H9 (cell line): ENCODE data around the gene DNAI1. TPM values are rescaled to one million over a fixed set of nuclear protein-coding genes. Genes with fewer than 3 reads are reported as not detected.
"Not testable (repeated sequence)": the region's sequence is repeated elsewhere in the genome, so short reads cannot be mapped to it uniquely, and the experiment has no call there.

ENCODE experiments used
- DNase-seq: peaks from one replicate; pipeline ENCODE4 v3.0.0-alpha.2; 2017
- H2AFZ ChIP-seq: one replicate; pipeline ENCODE4 v1.6.1; 2013; ENCODE audit warnings: mild to moderate bottlenecking, low read length, control low read depth, moderate library complexity
- H2AK5ac ChIP-seq: 2 replicates; pipeline ENCODE4 v1.6.1; 2013; ENCODE audit warnings: low read length, control low read depth, mixed read lengths; ENCODE audit not compliant: insufficient read length
- H2BK120ac ChIP-seq: one replicate; pipeline ENCODE4 v1.6.1; 2013; ENCODE audit warnings: low read depth, mild to moderate bottlenecking, low read length, control low read depth, inconsistent platforms; ENCODE audit not compliant: poor library complexity, severe bottlenecking
- H2BK12ac ChIP-seq: 2 replicates; pipeline ENCODE4 v1.6.1; 2013; ENCODE audit warnings: low read length, control low read depth, mixed read lengths, low read depth; ENCODE audit not compliant: insufficient read length
- H2BK15ac ChIP-seq: 2 replicates; pipeline ENCODE4 v1.6.1; 2013; ENCODE audit warnings: low read depth, low read length, control low read depth
- H2BK20ac ChIP-seq: one replicate; pipeline ENCODE4 v1.6.1; 2013; ENCODE audit warnings: low read depth, mild to moderate bottlenecking, low read length, control low read depth, inconsistent platforms; ENCODE audit not compliant: poor library complexity, severe bottlenecking
- H2BK5ac ChIP-seq: 2 replicates; pipeline ENCODE4 v1.6.1; 2013; ENCODE audit warnings: low read length, control low read depth, mixed read lengths; ENCODE audit not compliant: insufficient read length
- H3K14ac ChIP-seq: 2 replicates; pipeline ENCODE4 v1.6.1; 2013; ENCODE audit warnings: low read length, control low read depth; ENCODE audit not compliant: insufficient read depth
- H3K18ac ChIP-seq: 2 replicates; pipeline ENCODE4 v1.6.1; 2013; ENCODE audit warnings: low read depth, mild to moderate bottlenecking, mixed read lengths, low read length, control low read depth; ENCODE audit not compliant: insufficient read length
- H3K23ac ChIP-seq: 2 replicates; pipeline ENCODE4 v1.6.1; 2013; ENCODE audit warnings: low read length, control low read depth, mixed read lengths, low read depth; ENCODE audit not compliant: insufficient read length
- H3K23me2 ChIP-seq: 2 replicates; pipeline ENCODE4 v1.6.1; 2013; ENCODE audit warnings: low read depth, mild to moderate bottlenecking, mixed read lengths, low read length, control low read depth; ENCODE audit not compliant: insufficient read length, poor library complexity, severe bottlenecking
- H3K27ac ChIP-seq: 2 replicates; pipeline ENCODE4 v1.5.1; 2013; ENCODE audit warnings: low read length, control low read depth, mixed read lengths, low read depth; ENCODE audit not compliant: insufficient read length
- H3K27me3 ChIP-seq: 2 replicates; pipeline ENCODE4 v1.6.1; 2013; ENCODE audit warnings: low read length, control low read depth, inconsistent platforms; ENCODE audit not compliant: insufficient read depth
- H3K4ac ChIP-seq: 2 replicates; pipeline ENCODE4 v1.6.1; 2013; ENCODE audit warnings: low read depth, mild to moderate bottlenecking, control low read depth, inconsistent platforms, low read length, moderate library complexity
- H3K4me1 ChIP-seq: 2 replicates; pipeline ENCODE4 v1.6.1; 2013; ENCODE audit warnings: low read length, control low read depth, inconsistent platforms; ENCODE audit not compliant: insufficient read depth
- H3K4me2 ChIP-seq: 2 replicates; pipeline ENCODE4 v1.6.1; 2013; ENCODE audit warnings: low read length, control low read depth, mixed read lengths; ENCODE audit not compliant: insufficient read length, insufficient read depth
- H3K56ac ChIP-seq: 2 replicates; pipeline ENCODE4 v1.6.1; 2013; ENCODE audit warnings: low read depth, mild to moderate bottlenecking, mixed read lengths, low read length, control low read depth; ENCODE audit not compliant: insufficient read length
- H3K79me1 ChIP-seq: 2 replicates; pipeline ENCODE4 v1.6.1; 2013; ENCODE audit warnings: low read depth, mild to moderate bottlenecking, moderate library complexity, low read length, control low read depth, inconsistent platforms; ENCODE audit not compliant: insufficient read depth, poor library complexity, severe bottlenecking
- H3K79me2 ChIP-seq: 2 replicates; pipeline ENCODE4 v1.6.1; 2013; ENCODE audit warnings: low read length, control low read depth, inconsistent platforms; ENCODE audit not compliant: insufficient read depth
- H3K9ac ChIP-seq: 2 replicates; pipeline ENCODE4 v1.6.1; 2013; ENCODE audit warnings: low read length, control low read depth, mixed read lengths; ENCODE audit not compliant: insufficient read length; ENCODE audit errors: extremely low read depth
- H3K9me3 ChIP-seq: one replicate; pipeline ENCODE4 v1.6.1; 2013; ENCODE audit warnings: low read depth, low read length, inconsistent platforms; ENCODE audit not compliant: control insufficient read depth
- H3T11ph ChIP-seq: one replicate; pipeline ENCODE4 v1.6.1; 2013; ENCODE audit warnings: mild to moderate bottlenecking, low read length, control low read depth, inconsistent platforms
- H4K20me1 ChIP-seq: one replicate; pipeline ENCODE4 v1.6.1; 2013; ENCODE audit not compliant: control insufficient read depth, insufficient read length, insufficient read depth
- H4K5ac ChIP-seq: 2 replicates; pipeline ENCODE4 v1.6.1; 2013; ENCODE audit warnings: low read depth, mild to moderate bottlenecking, mixed read lengths, low read length, control low read depth; ENCODE audit not compliant: insufficient read length
- H4K8ac ChIP-seq: replicated peaks from 2 replicates; pipeline ENCODE4 v1.6.1; 2013; ENCODE audit warnings: low read length, control low read depth, mixed read lengths, low read depth; ENCODE audit not compliant: insufficient read length
- H4K91ac ChIP-seq: 2 replicates; pipeline ENCODE4 v1.6.1; 2013; ENCODE audit warnings: low read depth, mild to moderate bottlenecking, moderate library complexity, mixed read lengths, low read length, control low read depth; ENCODE audit not compliant: insufficient read length
- H3K27ac Mint-ChIP-seq, 3 experiments: 2 replicates in 2 of 3; 3 replicates in 1 of 3; pipeline ENCODE4 v1.8.0; 2020 to 2021; ENCODE audit warnings: mixed read lengths in 3 of 3, mild to moderate bottlenecking in 1 of 3, moderate library complexity in 1 of 3
- H3K27me3 Mint-ChIP-seq: 2 replicates; pipeline ENCODE4 v1.8.0; 2021; ENCODE audit warnings: low read depth, mild to moderate bottlenecking, moderate library complexity, mixed read lengths
- H3K36me3 Mint-ChIP-seq, 3 experiments: 2 replicates in 2 of 3; 3 replicates in 1 of 3; pipeline ENCODE4 v1.8.0; 2020 to 2021; ENCODE audit warnings: low read depth in 3 of 3, mixed read lengths in 3 of 3; ENCODE audit not compliant: insufficient read depth in 1 of 3
- H3K4me1 Mint-ChIP-seq, 2 experiments: 2 replicates each; pipeline ENCODE4 v1.8.0; 2020; ENCODE audit warnings: mixed read lengths in 2 of 2
- H3K4me3 Mint-ChIP-seq, 2 experiments: 2 replicates in 1 of 2; 3 replicates in 1 of 2; pipeline ENCODE4 v1.8.0; 2020 to 2021; ENCODE audit warnings: mild to moderate bottlenecking in 2 of 2, mixed read lengths in 2 of 2, moderate library complexity in 1 of 2
- H3K9me3 Mint-ChIP-seq, 2 experiments: 2 replicates in 1 of 2; 3 replicates in 1 of 2; pipeline ENCODE4 v1.8.0; 2020; ENCODE audit warnings: mild to moderate bottlenecking in 2 of 2, mixed read lengths in 2 of 2, moderate library complexity in 1 of 2
- CTCF ChIP-seq: fragments of 200-600 bp; sonication (generic); conservative IDR thresholded peaks from 3 replicates; pipeline ENCODE4 v1.8.0; 2021; ENCODE audit warnings: antibody characterized with exemption, mild to moderate bottlenecking
- WGBS: extraction: QIAGEN DNeasy Blood & Tissue Kit; methylation state at CpG from one replicate; pipeline ENCODE4 v1.1.7; 2013; ENCODE audit warnings: missing lambda C conversion rate, low lambda C conversion rate, mixed read lengths; ENCODE audit not compliant: insufficient read length; ENCODE audit errors: extremely low coverage; 5-methylcytosine and 5-hydroxymethylcytosine counted together
- total RNA-seq: library from RNA; stranded (reverse); gene quantifications from 2 replicates; pipeline ENCODE4 v1.2.1, GENCODE V29; 2021

Gene DNAI1
- total RNA-seq, 1 experiment from 2014 or later = 0.22 TPM

DNA sequence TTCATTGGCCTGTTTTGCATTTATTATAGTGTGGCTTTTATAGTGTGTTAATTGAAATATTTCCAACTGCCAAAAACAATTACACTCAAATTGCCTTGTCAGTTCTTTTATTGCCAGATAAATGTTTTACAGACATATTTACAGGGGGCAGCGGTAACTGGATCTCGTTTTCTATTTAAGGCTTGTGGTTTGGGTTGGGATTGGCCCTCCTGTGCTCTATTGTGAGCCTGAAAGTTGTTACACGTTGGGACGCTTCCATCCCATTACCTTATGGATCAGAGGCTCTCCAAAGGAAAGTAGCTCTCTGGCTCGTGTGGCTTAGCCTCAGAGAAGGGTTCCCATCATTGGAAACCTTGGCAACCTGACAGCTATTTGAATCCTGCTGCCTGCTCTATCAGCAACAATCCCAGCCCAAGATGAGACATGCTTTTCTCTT, 20.8 kb downstream of the DNAI1 start:
- DNase-seq = no peak
- H4K20me1 ChIP-seq = no peaks in the 10 kb centered on the region
- no peaks in the 10 kb centered on the region for H3K79me1 ChIP-seq
- no peak overlapping the region for H4K91ac ChIP-seq
- Mint-ChIP-seq H3K4me1 (no peaks in the 10 kb centered on the region), H3K36me3 (no peaks in the 10 kb centered on the region; a peak in 1 of 7 replicates), H3K9me3 (0 out of 5 replicates have a peak, but pooled peaks cover 0 to 2% of the 10 kb centered on the region in 2 experiments), H3K27me3 (peaks cover 19% of the 10 kb centered on the region), H3K4me3 (no peak overlapping the region), H3K27ac (no peak overlapping the region)
- no peak overlapping the region for H3K4me2 ChIP-seq
- no peaks in the 10 kb centered on the region for H3K27me3 ChIP-seq
- no peak for TF ChIP-seq CTCF
- no peaks in the 10 kb centered on the region for H3K79me2 ChIP-seq
- no peak overlapping the region for H3K23ac ChIP-seq
- no CpG with 5 or more reads among the region's 5 CpGs for WGBS
- no peak overlapping the region for H2BK120ac ChIP-seq
- no peak overlapping the region for H2BK15ac ChIP-seq
- H4K8ac ChIP-seq = no peak overlapping the region
- H3K4me1 ChIP-seq = no peaks in the 10 kb centered on the region
- no peak overlapping the region for H2AK5ac ChIP-seq
- H3K9ac ChIP-seq = no peak overlapping the region
- H2BK12ac ChIP-seq = no peak overlapping the region
- no peaks in the 10 kb centered on the region for H3K23me2 ChIP-seq
- H3K18ac ChIP-seq = no peak overlapping the region
- H2BK5ac ChIP-seq = no peak overlapping the region
- H3K56ac ChIP-seq = no peak overlapping the region
- H3K9me3 ChIP-seq = no peaks in the 10 kb centered on the region
- no peak overlapping the region for H3K4ac ChIP-seq
- no peak overlapping the region for H2AFZ ChIP-seq
- no peak overlapping the region for H4K5ac ChIP-seq
- no peak overlapping the region for H3T11ph ChIP-seq
- no peak overlapping the region for H3K27ac ChIP-seq
- H3K14ac ChIP-seq = no peak overlapping the region
- H2BK20ac ChIP-seq = no peak overlapping the region

DNA sequence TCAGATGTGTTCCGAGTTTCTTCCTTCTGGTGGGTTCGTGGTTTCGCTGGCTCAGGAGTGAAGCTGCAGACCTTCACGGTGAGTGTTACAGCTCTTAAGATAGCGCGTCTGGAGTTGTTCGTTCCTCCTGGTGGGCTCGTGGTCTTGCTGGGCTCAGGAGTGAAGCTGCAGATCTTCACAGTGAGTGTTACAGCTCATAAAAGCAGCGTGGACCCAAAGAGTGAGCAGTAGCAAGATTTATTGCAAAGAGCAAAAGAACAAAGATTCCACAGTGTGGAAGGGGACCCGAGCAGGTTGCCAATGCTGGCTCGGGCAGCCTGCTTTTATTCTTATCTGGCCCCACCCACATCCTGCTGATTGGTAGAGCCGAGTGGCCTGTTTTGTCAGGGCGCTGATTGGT, 23.0 kb downstream of the DNAI1 start:
- H3K36me3 Mint-ChIP-seq, H3K23ac ChIP-seq: not testable (repeated sequence)

More for the DNA sequence above, 23.0 kb downstream of the DNAI1 start:
- DNase-seq, H3K79me2 ChIP-seq, H3K27ac ChIP-seq, H3K14ac ChIP-seq, H3K79me1 ChIP-seq, H3K56ac ChIP-seq, H3K4me1 Mint-ChIP-seq, H3T11ph ChIP-seq, H2BK15ac ChIP-seq, H2BK120ac ChIP-seq, H2BK5ac ChIP-seq, H2BK12ac ChIP-seq, H3K4me3 Mint-ChIP-seq, H3K9me3 ChIP-seq, H4K8ac ChIP-seq, H3K9me3 Mint-ChIP-seq, H3K9ac ChIP-seq, H4K91ac ChIP-seq, H2AK5ac ChIP-seq, H2AFZ ChIP-seq, H4K20me1 ChIP-seq, H3K4ac ChIP-seq, H3K23me2 ChIP-seq, H4K5ac ChIP-seq, H3K18ac ChIP-seq, H3K4me2 ChIP-seq, H3K27me3 ChIP-seq, H3K4me1 ChIP-seq, H2BK20ac ChIP-seq: not testable (repeated sequence)
- H3K27ac Mint-ChIP-seq = peak overlapping the region in 1 of 3 experiments; percentile 66; a peak in 2 of 7 replicates
- peaks cover 11% of the 10 kb centered on the region for H3K27me3 Mint-ChIP-seq
- no CpG with 5 or more reads among the region's 13 CpGs for whole genome bisulfite sequencing
